T-helper 2 cell treated with Interferon-gamma antibody and Interleukin-4, amounts not matched to agents 5 μg/mL and 100 μg/mL, for 36 hours (primary cell): ENCODE results near the gene FASTKD1.
A peak's percentile ranks its signal among the peaks of the same experiment; 100 is the strongest.
"Not testable (repeated sequence)": the region's sequence is repeated elsewhere in the genome, so short reads cannot be mapped to it uniquely, and the experiment has no call there.

Experiments
- DNase-seq: peaks from one replicate; pipeline ENCODE4 v3.0.0; 2021; ENCODE audit warnings: low spot score
- H3K27ac Mint-ChIP-seq: one replicate; pipeline ENCODE4 v1.8.0; 2021; ENCODE audit warnings: mild to moderate bottlenecking, mixed read lengths
- H3K27me3 Mint-ChIP-seq: one replicate; pipeline ENCODE4 v1.8.0; 2021; ENCODE audit warnings: low read depth, mixed read lengths
- H3K36me3 Mint-ChIP-seq: one replicate; pipeline ENCODE4 v1.8.0; 2021; ENCODE audit warnings: low read depth, mixed read lengths
- H3K4me1 Mint-ChIP-seq: one replicate; pipeline ENCODE4 v1.8.0; 2021; ENCODE audit warnings: low read depth, mixed read lengths
- H3K4me3 Mint-ChIP-seq: one replicate; pipeline ENCODE4 v1.8.0; 2022; ENCODE audit warnings: mild to moderate bottlenecking, moderate library complexity, mixed read lengths
- H3K9me3 Mint-ChIP-seq: one replicate; pipeline ENCODE4 v1.8.0; 2021; ENCODE audit warnings: mixed read lengths

FASTKD1 gene, protein sequence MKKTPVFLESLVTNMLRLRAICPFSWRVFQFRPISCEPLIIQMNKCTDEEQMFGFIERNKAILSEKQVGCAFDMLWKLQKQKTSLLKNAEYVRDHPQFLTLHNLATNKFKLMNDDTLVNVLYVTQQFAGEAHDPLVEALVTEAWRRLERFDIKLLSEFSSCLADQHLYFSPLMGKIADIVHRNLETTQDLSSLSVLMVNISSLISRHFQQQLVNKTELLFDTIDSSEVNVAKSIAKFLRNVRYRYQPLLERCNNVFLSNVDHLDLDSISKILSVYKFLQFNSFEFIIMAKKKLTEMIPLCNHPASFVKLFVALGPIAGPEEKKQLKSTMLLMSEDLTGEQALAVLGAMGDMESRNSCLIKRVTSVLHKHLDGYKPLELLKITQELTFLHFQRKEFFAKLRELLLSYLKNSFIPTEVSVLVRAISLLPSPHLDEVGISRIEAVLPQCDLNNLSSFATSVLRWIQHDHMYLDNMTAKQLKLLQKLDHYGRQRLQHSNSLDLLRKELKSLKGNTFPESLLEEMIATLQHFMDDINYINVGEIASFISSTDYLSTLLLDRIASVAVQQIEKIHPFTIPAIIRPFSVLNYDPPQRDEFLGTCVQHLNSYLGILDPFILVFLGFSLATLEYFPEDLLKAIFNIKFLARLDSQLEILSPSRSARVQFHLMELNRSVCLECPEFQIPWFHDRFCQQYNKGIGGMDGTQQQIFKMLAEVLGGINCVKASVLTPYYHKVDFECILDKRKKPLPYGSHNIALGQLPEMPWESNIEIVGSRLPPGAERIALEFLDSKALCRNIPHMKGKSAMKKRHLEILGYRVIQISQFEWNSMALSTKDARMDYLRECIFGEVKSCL

DNA sequence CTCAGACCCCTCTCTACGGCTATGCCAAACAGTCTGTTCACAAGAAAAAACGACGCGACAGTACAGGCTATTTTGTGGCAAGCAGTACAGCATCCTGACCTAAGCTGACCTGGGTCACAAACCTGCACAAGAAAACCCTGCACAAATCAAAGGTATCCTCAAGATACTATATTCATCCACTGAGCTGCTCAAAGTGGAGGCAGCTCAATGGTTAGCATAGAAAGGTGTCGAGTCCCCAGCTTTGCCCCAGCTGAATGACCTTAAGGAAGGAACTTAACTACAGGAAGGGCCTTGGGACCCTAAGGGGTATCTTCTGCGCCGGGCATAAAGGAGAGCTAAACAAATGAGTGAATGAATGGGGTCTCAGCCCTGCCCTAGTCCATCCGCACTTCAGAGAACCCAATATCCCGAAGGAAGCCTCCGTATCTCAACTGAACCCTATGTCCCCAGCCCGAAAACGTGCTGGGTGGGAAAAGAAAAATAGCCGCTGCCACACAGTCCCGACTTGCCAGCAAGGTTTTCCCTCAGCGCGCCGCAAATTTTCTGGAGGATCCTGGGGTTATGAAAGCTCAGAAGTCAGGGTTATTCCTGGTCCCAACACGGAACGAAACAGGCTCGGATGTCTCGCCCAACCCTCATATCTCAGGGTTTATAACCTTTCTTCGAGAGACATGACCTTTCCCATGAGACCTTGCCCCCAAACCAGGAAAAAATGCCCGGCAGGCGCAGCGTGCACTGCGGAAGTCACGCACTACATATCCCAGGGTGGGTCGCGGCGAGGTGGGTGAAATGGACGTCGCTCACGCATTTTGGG is at the start of gene FASTKD1:
TSS of gene FASTKD1 (minus strand) at position 706 of the 814 bp plus-strand sequence. CDS start 1,836 bp downstream, outside the sequence.
- Mint-ChIP-seq H3K36me3 (peaks cover 16% of the 10 kb centered on the region), H3K27me3 (peaks cover 2% of the 10 kb centered on the region), H3K4me1 (peaks cover 17% of the 10 kb centered on the region), H3K9me3 (no peaks in the 10 kb centered on the region), H3K4me3 (peak within 1 kb of the TSS; percentile 93), H3K27ac (peak within 1 kb of the TSS; percentile 84)
- peak; percentile 84 for DNase-seq

- Mint-ChIP-seq H3K4me3 (no peak overlapping the region), H3K27me3 (no peaks in the 10 kb centered on the region), H3K9me3 (no peaks in the 10 kb centered on the region), H3K27ac (no peak overlapping the region), H3K36me3 (peaks cover 52% of the 10 kb centered on the region), H3K4me1 (peaks cover 19% of the 10 kb centered on the region)
- DNase-seq: no peak
Measured at GRCh38 chr2:169623235-169623634, 49.6 kb upstream of the FASTKD1 start.

DNA sequence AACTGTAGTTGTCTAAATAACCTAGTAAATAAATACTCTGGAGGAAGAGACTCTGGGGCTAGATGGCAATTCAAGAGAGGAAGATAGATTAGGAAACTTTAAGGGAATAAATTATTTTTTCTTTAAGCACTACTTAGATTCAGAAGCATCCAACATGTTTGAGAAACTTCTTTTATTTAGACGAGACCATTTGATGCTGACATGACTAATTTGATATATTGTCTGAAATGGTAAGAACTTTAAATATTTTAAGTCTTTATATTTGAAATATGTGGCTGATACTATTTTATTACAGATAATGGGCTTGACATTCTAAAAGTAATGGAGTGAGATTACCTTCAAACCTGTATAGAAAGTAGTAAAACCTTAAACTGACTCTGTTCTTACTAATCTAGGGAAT is 46.8 kb upstream of the FASTKD1 start:
- Mint-ChIP-seq H3K9me3 (peaks cover 20% of the 10 kb centered on the region), H3K36me3 (peaks cover 70% of the 10 kb centered on the region), H3K27me3 (no peaks in the 10 kb centered on the region), H3K27ac (no peak overlapping the region), H3K4me3 (no peak overlapping the region), H3K4me1 (peaks cover 25% of the 10 kb centered on the region)
- no peak for DNase-seq

GRCh38 chr2:169619946-169620345 is 46.3 kb upstream of the FASTKD1 start:
- H3K9me3 Mint-ChIP-seq: peaks cover 20% of the 10 kb centered on the region
- no peak for DNase-seq
- H3K27ac Mint-ChIP-seq: no peak overlapping the region
- H3K4me1 Mint-ChIP-seq: peaks cover 25% of the 10 kb centered on the region
- no peak overlapping the region for H3K4me3 Mint-ChIP-seq
- H3K27me3 Mint-ChIP-seq: no peaks in the 10 kb centered on the region
- H3K36me3 Mint-ChIP-seq: peaks cover 72% of the 10 kb centered on the region

DNA sequence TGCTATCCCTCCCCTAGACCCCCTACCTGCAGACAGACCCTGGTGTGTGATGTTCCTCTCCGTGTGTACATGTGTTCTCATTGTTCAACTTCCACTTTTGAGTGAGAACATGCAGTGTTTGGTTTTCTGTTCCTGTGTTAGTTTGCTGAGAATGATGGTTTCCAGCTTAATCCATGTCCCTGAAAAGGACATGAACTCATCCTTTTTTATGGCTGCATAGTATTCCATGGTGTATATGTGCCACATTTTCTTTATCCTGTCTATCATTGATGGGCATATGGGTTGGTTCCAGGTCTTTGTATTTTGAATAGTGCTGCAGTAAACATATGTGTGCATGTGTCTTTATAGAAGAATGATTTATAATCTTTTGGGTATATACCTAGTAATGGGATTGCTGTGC is 42.3 kb upstream of the FASTKD1 start:
- not testable (repeated sequence) for H3K4me3 Mint-ChIP-seq, H3K27ac Mint-ChIP-seq, DNase-seq, H3K27me3 Mint-ChIP-seq
- H3K4me1 Mint-ChIP-seq: peaks cover 16% of the 10 kb centered on the region
- peaks cover 20% of the 10 kb centered on the region for H3K9me3 Mint-ChIP-seq
- peaks cover 82% of the 10 kb centered on the region for H3K36me3 Mint-ChIP-seq

- Mint-ChIP-seq H3K9me3 (peaks cover 20% of the 10 kb centered on the region), H3K4me1 (peaks cover 8% of the 10 kb centered on the region), H3K27ac (no peak overlapping the region), H3K27me3 (no peaks in the 10 kb centered on the region), H3K4me3 (no peak overlapping the region), H3K36me3 (peaks cover 83% of the 10 kb centered on the region)
- no peak for DNase-seq
Measured at GRCh38 chr2:169613876-169614275, 40.2 kb upstream of the FASTKD1 start.

DNA sequence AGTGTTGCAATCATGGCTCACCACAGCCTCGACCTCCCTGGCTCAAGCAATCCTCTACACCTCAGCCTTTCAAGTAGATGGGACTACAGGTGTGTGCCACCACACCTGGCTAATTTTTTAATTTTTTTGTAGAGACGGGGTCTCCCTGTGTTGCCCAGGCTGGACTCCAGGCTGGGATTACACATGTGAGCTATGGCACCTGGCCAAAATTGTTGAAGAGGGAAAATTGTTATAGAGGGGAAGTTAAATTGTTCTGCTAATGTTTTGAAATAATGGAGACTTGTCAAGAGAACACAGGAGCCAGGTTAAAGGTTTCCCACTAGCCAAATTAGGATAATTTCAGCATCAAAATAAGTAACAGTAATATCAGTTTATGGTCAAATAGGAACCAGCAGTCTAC is 35.6 kb upstream of the FASTKD1 start:
- DNase-seq: no peak
- Mint-ChIP-seq H3K9me3 (no peaks in the 10 kb centered on the region), H3K4me1 (no peaks in the 10 kb centered on the region), H3K27ac (no peak overlapping the region), H3K36me3 (peaks cover 55% of the 10 kb centered on the region), H3K27me3 (no peaks in the 10 kb centered on the region), H3K4me3 (no peak overlapping the region)

GRCh38 chr2:169599568-169599967 is 25.9 kb upstream of the FASTKD1 start:
- H3K36me3 Mint-ChIP-seq: peaks cover 11% of the 10 kb centered on the region
- H3K27me3 Mint-ChIP-seq: no peaks in the 10 kb centered on the region
- peaks cover 7% of the 10 kb centered on the region for H3K4me1 Mint-ChIP-seq
- H3K4me3 Mint-ChIP-seq: no peak overlapping the region
- H3K27ac Mint-ChIP-seq: no peak overlapping the region
- no peak for DNase-seq
- H3K9me3 Mint-ChIP-seq: no peaks in the 10 kb centered on the region

DNA sequence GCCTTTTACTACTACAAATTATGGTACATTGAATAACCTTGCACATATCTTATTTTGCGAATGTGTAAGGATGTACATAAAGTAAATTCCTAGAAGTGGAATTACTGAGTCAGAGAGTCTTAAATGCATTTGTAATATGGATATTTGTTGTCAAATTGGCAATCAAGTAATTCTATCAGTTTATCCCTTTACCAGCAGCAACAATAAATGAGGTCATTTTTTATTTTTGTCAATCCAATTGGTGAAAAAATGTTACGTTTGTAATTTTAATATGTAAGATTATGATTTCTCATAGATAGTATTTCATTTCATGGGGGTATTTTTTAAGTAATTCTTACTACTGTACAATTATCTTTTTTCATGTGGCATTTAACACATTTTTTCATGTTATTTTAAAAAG is 25.3 kb upstream of the FASTKD1 start:
- H3K27ac Mint-ChIP-seq: no peak overlapping the region
- H3K4me1 Mint-ChIP-seq: peaks cover 7% of the 10 kb centered on the region
- H3K4me3 Mint-ChIP-seq: no peak overlapping the region
- H3K27me3 Mint-ChIP-seq: no peaks in the 10 kb centered on the region
- DNase-seq: no peak
- no peaks in the 10 kb centered on the region for H3K9me3 Mint-ChIP-seq
- H3K36me3 Mint-ChIP-seq: peaks cover 7% of the 10 kb centered on the region

GRCh38 chr2:169596546-169596945 is 22.9 kb upstream of the FASTKD1 start:
- H3K9me3 Mint-ChIP-seq, H3K4me3 Mint-ChIP-seq, H3K27ac Mint-ChIP-seq, H3K36me3 Mint-ChIP-seq, H3K4me1 Mint-ChIP-seq, DNase-seq, H3K27me3 Mint-ChIP-seq: not testable (repeated sequence)

DNA sequence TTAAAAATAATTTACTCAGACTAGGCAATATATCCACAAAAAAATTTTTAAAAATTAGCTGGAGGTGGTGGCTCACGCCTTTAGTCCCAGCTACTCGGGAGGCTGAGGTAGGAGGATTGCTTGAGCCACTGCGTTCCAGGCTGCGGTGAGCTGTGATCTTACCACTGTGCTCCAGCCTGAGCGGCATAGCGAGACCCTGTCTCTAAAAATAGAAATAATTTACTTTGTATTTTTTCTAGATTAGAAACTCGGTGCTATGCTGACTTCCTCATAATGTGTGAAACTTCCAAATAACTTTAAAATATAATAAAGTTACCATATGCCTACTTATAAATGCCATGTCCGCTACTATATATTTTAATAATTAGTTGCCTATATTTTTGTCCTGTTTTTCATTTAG is 17.1 kb upstream of the FASTKD1 start:
- no peaks in the 10 kb centered on the region for H3K27me3 Mint-ChIP-seq
- peaks cover 12% of the 10 kb centered on the region for H3K4me1 Mint-ChIP-seq
- H3K36me3 Mint-ChIP-seq: peaks cover 15% of the 10 kb centered on the region
- no peaks in the 10 kb centered on the region for H3K9me3 Mint-ChIP-seq
- H3K4me3 Mint-ChIP-seq: no peak overlapping the region
- no peak for DNase-seq
- H3K27ac Mint-ChIP-seq: no peak overlapping the region

- Mint-ChIP-seq H3K9me3 (peaks cover 18% of the 10 kb centered on the region), H3K36me3 (peaks cover 22% of the 10 kb centered on the region), H3K27ac (peak overlapping the region; percentile 100), H3K4me3 (peak overlapping the region; percentile 98), H3K4me1 (peaks cover 15% of the 10 kb centered on the region), H3K27me3 (no peaks in the 10 kb centered on the region)
- no peak for DNase-seq
Measured at GRCh38 chr2:169585673-169586072, 12.0 kb upstream of the FASTKD1 start.

DNA sequence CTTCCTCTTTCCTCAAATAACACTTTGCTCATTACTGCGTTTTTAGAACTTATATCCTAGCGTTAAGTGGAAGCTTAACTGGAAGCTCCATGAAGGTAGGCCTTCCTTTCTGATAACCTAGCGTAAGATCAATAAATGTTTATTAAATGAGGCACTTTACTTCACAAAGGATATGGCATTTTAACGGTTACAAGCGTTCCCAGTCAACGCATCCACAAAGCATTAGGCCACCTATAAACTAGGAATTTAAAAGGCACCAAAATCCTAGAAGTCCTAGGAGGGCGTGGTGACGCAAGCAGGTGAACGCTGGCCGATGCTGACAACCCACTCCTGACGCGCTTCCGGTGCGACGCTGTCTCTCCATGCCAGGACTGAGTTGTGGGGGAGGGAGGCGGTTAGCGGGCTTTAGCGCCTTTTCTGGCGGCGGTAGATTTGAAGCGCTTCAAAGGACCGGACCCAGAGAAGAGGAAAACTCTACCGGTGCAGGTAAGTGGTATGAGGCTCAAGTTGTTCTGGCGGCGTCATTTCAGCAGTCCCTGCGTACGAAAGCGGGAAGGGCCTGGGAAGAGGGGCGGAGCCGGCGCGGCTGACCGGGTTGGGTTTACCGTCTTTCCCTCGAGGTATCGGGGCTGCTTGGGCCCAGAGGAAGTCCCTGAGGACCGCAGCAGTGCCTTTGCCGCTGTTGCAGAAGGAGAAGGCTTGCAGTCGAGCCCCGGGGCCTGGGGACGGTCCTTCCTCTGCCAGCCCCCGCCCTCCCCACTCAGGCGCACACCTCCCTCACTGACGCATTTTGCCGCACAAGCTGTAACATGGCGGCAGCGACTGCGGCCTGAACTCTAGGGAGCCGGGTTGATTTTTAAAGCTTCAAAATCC is 10.6 kb upstream of the FASTKD1 start, which contains the start of gene PPIG:
TSS of gene PPIG (plus strand) at position 347 of the 873 bp plus-strand sequence. CDS start 19,691 bp downstream, outside the sequence.
- peak within 1 kb of the TSS; percentile 98 for H3K4me3 Mint-ChIP-seq
- peak; percentile 83 for DNase-seq

More for the DNA sequence above, 10.6 kb upstream of the FASTKD1 start, which contains the start of gene PPIG:
- Mint-ChIP-seq H3K27me3 (peaks cover 2% of the 10 kb centered on the region), H3K36me3 (peaks cover 20% of the 10 kb centered on the region), H3K27ac (peak within 1 kb of the TSS; percentile 100), H3K4me1 (peaks cover 12% of the 10 kb centered on the region), H3K9me3 (peaks cover 18% of the 10 kb centered on the region)
